PFSK-1 (cell line): ENCODE measurements around the gene PRDM11.

Source experiments
- FOXP2 ChIP-seq: optimal IDR thresholded peaks from 2 replicates; pipeline ENCODE3; 2011; ENCODE audit warnings: borderline replicate concordance, control low read depth, inconsistent platforms; ENCODE audit not compliant: insufficient read depth; ENCODE audit errors: extremely low read length, extremely low read depth
- POLR2AphosphoS5 ChIP-seq: IDR thresholded peaks from 2 replicates; pipeline ENCODE4 v1.6.1; 2012; ENCODE audit warnings: low read depth, mild to moderate bottlenecking, control low read depth, low read length, moderate library complexity
- REST ChIP-seq, 2 experiments: IDR thresholded peaks; 2 replicates each; pipeline versions ENCODE4 v1.6.1 to v1.8.0; 2011 to 2012; ENCODE audit warnings: low read depth in 2 of 2, low read length in 2 of 2, control low read depth in 1 of 2, inconsistent platforms in 1 of 2, mild to moderate bottlenecking in 1 of 2, moderate library complexity in 1 of 2; ENCODE audit not compliant: insufficient read depth in 1 of 2
- SIN3A ChIP-seq: IDR thresholded peaks from 2 replicates; pipeline ENCODE4 v1.6.1; 2012; ENCODE audit warnings: mild to moderate bottlenecking, low read length, moderate library complexity, borderline replicate concordance; ENCODE audit not compliant: insufficient read depth
- TAF1 ChIP-seq: IDR thresholded peaks from 2 replicates; pipeline ENCODE4 v1.6.1; 2012; ENCODE audit warnings: low read length, control low read depth, borderline replicate concordance; ENCODE audit not compliant: insufficient read depth

The PRDM11 gene

GRCh38 chr11:45174168-45174835, 27.9 kb downstream of the PRDM11 start:
- TF ChIP-seq FOXP2 (no peak), POLR2AphosphoS5 (no peak), SIN3A (no peak), REST (IDR thresholded peaks at IDR 0.05; ENCODE audit: insufficient read depth in 1 of 2, low read depth in 2 of 2, low read length in 2 of 2) (no peak), TAF1 (no peak)

- no peak for TF ChIP-seq REST (IDR thresholded peaks at IDR 0.05; ENCODE audit: insufficient read depth in 1 of 2, low read depth in 2 of 2, low read length in 2 of 2)
- TF ChIP-seq POLR2AphosphoS5 = no peak
- no peak for TF ChIP-seq SIN3A
- no peak for TF ChIP-seq FOXP2
- no peak for TF ChIP-seq TAF1
Observed at GRCh38 chr11:45174963-45175362, 28.5 kb downstream of the PRDM11 start.

DNA sequence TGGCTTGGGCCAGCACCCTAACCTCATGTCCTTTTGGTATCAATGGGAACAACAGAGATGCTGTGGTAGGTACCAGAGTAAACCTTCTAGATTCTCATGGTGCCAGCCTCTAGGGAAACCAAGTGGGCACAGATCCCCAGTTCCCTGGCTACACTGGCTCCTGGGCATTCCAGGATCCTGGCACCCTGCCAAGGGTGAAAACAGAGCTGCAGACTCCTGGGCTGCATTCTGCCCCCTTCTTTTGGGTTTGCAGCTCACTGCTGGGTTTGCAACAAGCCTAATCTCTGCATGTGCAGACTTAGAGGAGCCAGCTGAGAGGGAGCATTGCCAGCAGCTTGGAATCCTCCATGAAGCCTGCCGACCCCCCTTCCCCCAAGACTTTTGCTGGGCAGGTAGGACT, 30.6 kb downstream of the PRDM11 start:
- no peak for TF ChIP-seq SIN3A
- TF ChIP-seq TAF1 = no peak
- TF ChIP-seq FOXP2 = no peak
- TF ChIP-seq POLR2AphosphoS5 = no peak

- TF ChIP-seq SIN3A = no peak
- no peak for TF ChIP-seq TAF1
- TF ChIP-seq FOXP2 = no peak
- TF ChIP-seq POLR2AphosphoS5 = no peak
- TF ChIP-seq REST (IDR thresholded peaks at IDR 0.05; ENCODE audit: insufficient read depth in 1 of 2, low read depth in 2 of 2, low read length in 2 of 2) = no peak
Observed at GRCh38 chr11:45178223-45178622, 31.8 kb downstream of the PRDM11 start.

DNA sequence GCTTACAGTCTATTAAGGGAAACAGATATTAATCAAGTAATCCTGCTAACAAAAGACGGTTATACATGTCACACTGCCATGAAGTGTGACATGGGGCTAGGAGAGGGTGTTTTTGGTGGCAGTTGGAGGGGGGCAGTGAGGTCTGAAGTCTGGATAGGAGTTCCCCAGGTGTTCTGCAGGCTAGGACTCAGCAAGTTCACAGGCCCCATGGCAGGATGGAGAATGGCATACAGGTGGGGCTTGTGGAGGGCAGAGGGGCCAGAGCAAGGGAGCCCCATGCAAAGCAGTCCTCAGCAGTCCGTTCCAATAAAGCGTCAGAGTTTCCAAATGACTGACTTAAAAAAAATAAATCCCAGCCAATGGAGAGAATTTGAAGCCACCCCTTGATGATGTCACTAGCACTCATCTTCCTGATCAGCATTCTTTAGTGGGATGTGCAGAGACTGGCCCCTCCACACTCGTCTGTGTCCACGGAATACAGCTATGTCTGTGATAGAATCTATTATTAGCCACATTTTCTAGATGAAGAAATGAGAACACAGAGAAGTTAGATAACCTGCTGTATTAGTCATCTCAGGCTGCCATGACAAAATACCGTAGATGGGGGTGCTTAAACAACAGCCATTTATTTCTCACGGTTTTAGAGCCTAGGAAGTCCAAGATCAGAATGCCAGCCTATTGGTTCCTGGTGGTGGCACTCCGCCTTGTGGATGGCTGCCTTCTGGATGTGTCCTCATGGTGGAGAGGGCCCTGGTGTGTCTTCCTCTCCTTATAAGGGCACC, 32.6 kb downstream of the PRDM11 start:
- TF ChIP-seq SIN3A (no peak), REST (IDR thresholded peaks at IDR 0.05; ENCODE audit: insufficient read depth in 1 of 2, low read depth in 2 of 2, low read length in 2 of 2) (no peak), FOXP2 (no peak), TAF1 (no peak), POLR2AphosphoS5 (no peak)
